H1 (cell line): ENCODE results near the gene NT5C. TPM values are rescaled to one million over a fixed set of nuclear protein-coding genes. Genes with fewer than 3 reads are reported as not detected.

ENCODE experiments used
- CTCF ChIA-PET: fragments of 300-600 bp; sonication (Branson Sonifier 250); formaldehyde crosslinking; loops from one replicate; lab custom pipeline; 2021; ENCODE audit not compliant: partially characterized antibody; lab: Charles Lee
- POLR2A ChIA-PET: fragments of 300-600 bp; sonication (Branson Sonifier 250); formaldehyde crosslinking; loops from one replicate; lab custom pipeline; 2021; ENCODE audit warnings: inconsistent platforms; ENCODE audit not compliant: partially characterized antibody; lab: Charles Lee
- DNase-seq, 2 experiments: peaks; one replicate each; pipeline versions ENCODE4 v3.0.0 to v3.0.0-alpha.2; 2010 to 2022; ENCODE audit warnings: low spot score in 2 of 2, low read depth in 1 of 2, mixed read lengths in 1 of 2
- FAIRE-seq: peaks from 2 replicates; lab custom pipeline; 2011; peaks lifted over from hg19 to GRCh38; lab: Jason Lieb, UNC
- H2AFZ ChIP-seq: 2 replicates; pipeline ENCODE4 v1.8.1; 2012; ENCODE audit warnings: low read length, inconsistent platforms
- H2AK5ac ChIP-seq: 2 replicates; pipeline ENCODE4 v1.6.1; 2013; ENCODE audit warnings: low read depth, low read length
- H2BK120ac ChIP-seq: replicated peaks from 2 replicates; pipeline ENCODE3; 2013; ENCODE audit warnings: low read depth, low read length, inconsistent platforms
- H2BK12ac ChIP-seq: 2 replicates; pipeline ENCODE4 v1.6.1; 2013; ENCODE audit warnings: low read depth, low read length
- H2BK15ac ChIP-seq: 2 replicates; pipeline ENCODE4 v1.6.1; 2013; ENCODE audit warnings: low read length
- H2BK20ac ChIP-seq: 2 replicates; pipeline ENCODE4 v1.6.1; 2013; ENCODE audit warnings: low read length
- H2BK5ac ChIP-seq: 2 replicates; pipeline ENCODE4 v1.6.1; 2013; ENCODE audit warnings: low read depth, low read length
- H3K14ac ChIP-seq: 2 replicates; pipeline ENCODE4 v1.6.1; 2013; ENCODE audit warnings: inconsistent platforms; ENCODE audit not compliant: insufficient read length
- H3K18ac ChIP-seq: 2 replicates; pipeline ENCODE4 v1.6.1; 2013; ENCODE audit warnings: low read length; ENCODE audit errors: extremely low read depth
- H3K23ac ChIP-seq: 2 replicates; pipeline ENCODE4 v1.6.1; 2013; ENCODE audit warnings: inconsistent platforms; ENCODE audit not compliant: insufficient read length
- H3K23me2 ChIP-seq: 2 replicates; pipeline ENCODE4 v1.6.1; 2013; ENCODE audit warnings: low read depth, low read length
- H3K27ac ChIP-seq: 2 replicates; pipeline ENCODE4 v1.6.1; 2011; ENCODE audit warnings: low read depth, low read length, inconsistent platforms
- H3K27me3 ChIP-seq, 4 experiments: replicated peaks in 1 of 4; 1 replicate in 1 of 4; 2 replicates in 3 of 4; pipeline versions ENCODE4 v1.6.1 to v1.8.1; 2011 to 2013; ENCODE audit warnings: low read length in 3 of 4, mild to moderate bottlenecking in 3 of 4, inconsistent platforms in 2 of 4, mixed read lengths in 2 of 4, moderate library complexity in 1 of 4; ENCODE audit not compliant: control insufficient read depth in 3 of 4, insufficient read depth in 3 of 4; ENCODE audit errors: extremely low read depth in 1 of 4
- H3K36me3 ChIP-seq, 4 experiments: 2 replicates each; pipeline versions ENCODE4 v1.6.1 to v1.8.1; 2011 to 2013; ENCODE audit warnings: mild to moderate bottlenecking in 4 of 4, low read length in 3 of 4, moderate library complexity in 2 of 4, control low read depth in 1 of 4, inconsistent platforms in 1 of 4; ENCODE audit not compliant: insufficient read depth in 4 of 4, control insufficient read depth in 2 of 4
- H3K4ac ChIP-seq: replicated peaks from 2 replicates; pipeline ENCODE3; 2013; ENCODE audit warnings: low read length, low read depth, mixed read lengths, inconsistent platforms; ENCODE audit not compliant: insufficient read length
- H3K4me1 ChIP-seq, 4 experiments: replicated peaks in 1 of 4; 1 replicate in 1 of 4; 2 replicates in 3 of 4; pipeline versions ENCODE4 v1.6.1 to v1.8.1; 2011 to 2013; ENCODE audit warnings: low read length in 3 of 4, inconsistent platforms in 2 of 4, mixed read lengths in 1 of 4; ENCODE audit not compliant: insufficient read depth in 4 of 4, control insufficient read depth in 3 of 4
- H3K4me2 ChIP-seq, 2 experiments: 2 replicates each; pipeline versions ENCODE4 v1.6.1 to v1.8.1; 2011 to 2013; ENCODE audit warnings: low read depth in 2 of 2, low read length in 2 of 2, control low read depth in 1 of 2, inconsistent platforms in 1 of 2, mild to moderate bottlenecking in 1 of 2; ENCODE audit not compliant: insufficient read depth in 1 of 2
- H3K4me3 ChIP-seq, 4 experiments: fragments of 200-600, 300-600 bp in 1 of 4; sonication (generic), shearing (Covaris generic), sonication (Bioruptor Twin) in 1 of 4; 2 replicates each; pipeline versions ENCODE4 v1.5.1 to v1.8.1; 2011 to 2016; ENCODE audit warnings: low read length in 4 of 4, low read depth in 3 of 4, control low read depth in 2 of 4, inconsistent platforms in 2 of 4, mild to moderate bottlenecking in 2 of 4, mixed read lengths in 1 of 4, moderate library complexity in 1 of 4; ENCODE audit not compliant: insufficient read depth in 2 of 4; ENCODE audit errors: extremely low read depth in 1 of 4
- H3K56ac ChIP-seq: replicated peaks from 2 replicates; pipeline ENCODE3; 2013; ENCODE audit warnings: low read depth, mild to moderate bottlenecking, mixed read lengths, low read length, inconsistent platforms; ENCODE audit not compliant: insufficient read length
- H3K79me1 ChIP-seq: 2 replicates; pipeline ENCODE4 v1.6.1; 2013; ENCODE audit warnings: low read depth, low read length, control low read depth
- H3K79me2 ChIP-seq, 2 experiments: 2 replicates each; pipeline versions ENCODE4 v1.6.1 to v1.8.1; 2012 to 2013; ENCODE audit warnings: low read length in 2 of 2, mild to moderate bottlenecking in 2 of 2, inconsistent platforms in 1 of 2; ENCODE audit not compliant: insufficient read depth in 2 of 2, control insufficient read depth in 1 of 2
- H3K9ac ChIP-seq, 4 experiments: replicated peaks in 1 of 4; 1 replicate in 1 of 4; 2 replicates in 3 of 4; pipeline versions ENCODE4 v1.6.1 to v1.8.1; 2011 to 2013; ENCODE audit warnings: low read depth in 3 of 4, low read length in 3 of 4, control low read depth in 2 of 4, mild to moderate bottlenecking in 2 of 4, moderate library complexity in 2 of 4, inconsistent platforms in 1 of 4; ENCODE audit errors: extremely low read depth in 1 of 4
- H3K9me3 ChIP-seq, 2 experiments: 2 replicates each; pipeline versions ENCODE4 v1.6.1 to v1.8.1; 2012 to 2013; ENCODE audit warnings: mild to moderate bottlenecking in 2 of 2, moderate library complexity in 2 of 2, control low read depth in 1 of 2, inconsistent platforms in 1 of 2, low read depth in 1 of 2, low read length in 1 of 2, mixed read lengths in 1 of 2; ENCODE audit not compliant: insufficient read depth in 2 of 2
- H4K20me1 ChIP-seq, 2 experiments: replicated peaks in 1 of 2; 2 replicates each; pipeline versions ENCODE3 to v1.8.1; 2011 to 2013; ENCODE audit warnings: inconsistent platforms in 2 of 2, low read length in 2 of 2, mild to moderate bottlenecking in 1 of 2; ENCODE audit not compliant: insufficient read depth in 2 of 2, control insufficient read depth in 1 of 2
- H4K5ac ChIP-seq: 2 replicates; pipeline ENCODE4 v1.6.1; 2013; ENCODE audit warnings: low read length, low read depth, mixed read lengths, inconsistent platforms; ENCODE audit not compliant: insufficient read length
- H4K8ac ChIP-seq: 2 replicates; pipeline ENCODE4 v1.8.0; 2013; ENCODE audit warnings: mild to moderate bottlenecking, moderate library complexity, low read length, inconsistent platforms; ENCODE audit not compliant: insufficient read depth; ENCODE audit errors: extremely low read depth
- H4K91ac ChIP-seq: replicated peaks from 2 replicates; pipeline ENCODE3; 2013; ENCODE audit warnings: low read length, mixed read lengths, inconsistent platforms; ENCODE audit not compliant: insufficient read length
- BRCA1 ChIP-seq: IDR thresholded peaks from 2 replicates; pipeline ENCODE4 v1.6.1; 2012; ENCODE audit warnings: low read depth, low read length, improper control_type of control experiment
- CHD2 ChIP-seq: IDR thresholded peaks from 2 replicates; pipeline ENCODE4 v1.6.1; 2012; ENCODE audit warnings: low read length, improper control_type of control experiment
- E2F6 ChIP-seq: IDR thresholded peaks from 2 replicates; pipeline ENCODE4 v1.6.1; 2012; ENCODE audit warnings: inconsistent platforms
- EGR1 ChIP-seq: IDR thresholded peaks from 2 replicates; pipeline ENCODE4 v1.6.1; 2011; ENCODE audit warnings: low read depth, low read length, borderline replicate concordance
- GABPA ChIP-seq: IDR thresholded peaks from 2 replicates; pipeline ENCODE4 v1.6.1; 2011; ENCODE audit warnings: mild to moderate bottlenecking, low read length, moderate library complexity, borderline replicate concordance; ENCODE audit not compliant: insufficient read depth
- POU5F1 ChIP-seq: IDR thresholded peaks from 2 replicates; pipeline ENCODE4 v1.6.1; 2011; ENCODE audit warnings: low read depth, mild to moderate bottlenecking, low read length, moderate library complexity
- RFX5 ChIP-seq: IDR thresholded peaks from 2 replicates; pipeline ENCODE4 v1.6.1; 2011; ENCODE audit warnings: low read depth, low read length, improper control_type of control experiment, borderline replicate concordance
- RNF2 ChIP-seq: fragments of 200-900, 300-1000 bp; sonication (generic); IDR thresholded peaks from 2 replicates; pipeline ENCODE4 v1.7.1; 2016; ENCODE audit warnings: borderline replicate concordance, low read depth, mild to moderate bottlenecking, antibody characterized with exemption, low read length; ENCODE audit not compliant: poor library complexity, severe bottlenecking; ENCODE audit errors: missing control alignments
- SAP30 ChIP-seq: fragments of 300-600 bp; sonication (generic); IDR thresholded peaks from 2 replicates; pipeline ENCODE4 v1.7.1; 2012; ENCODE audit warnings: low read length, moderate library complexity, mild to moderate bottlenecking, inconsistent platforms; ENCODE audit not compliant: insufficient read depth, insufficient replicate concordance
- SUZ12 ChIP-seq: fragments of 200-600 bp; sonication (generic); IDR thresholded peaks from 2 replicates; pipeline ENCODE4 v1.6.1; 2012; ENCODE audit warnings: mild to moderate bottlenecking, inconsistent platforms, low read length, moderate library complexity, mixed read lengths
- TAF1 ChIP-seq: IDR thresholded peaks from 2 replicates; pipeline ENCODE4 v1.6.1; 2011; ENCODE audit warnings: mild to moderate bottlenecking, low read depth, low read length
- WGBS, 2 experiments: shearing (Covaris generic) in 1 of 2; methylation state at CpG; one replicate each; pipeline versions ENCODE4 v1.1.6 to v1.1.7; 2013 to 2015; ENCODE audit warnings: low lambda C conversion rate in 2 of 2, mixed read lengths in 2 of 2, inconsistent platforms in 1 of 2, low coverage in 1 of 2, missing lambda C conversion rate in 1 of 2; ENCODE audit not compliant: insufficient replicate concordance in 2 of 2, insufficient coverage in 1 of 2, insufficient read length in 1 of 2; ENCODE audit errors: extremely low coverage in 1 of 2, missing lambda C conversion rate in 1 of 2; 5-methylcytosine and 5-hydroxymethylcytosine counted together
- polyA plus RNA-seq, 7 experiments: library from polyadenylated mRNA; depleted of rRNA in 3 of 7; stranded (reverse) in 5 of 7; unstranded in 2 of 7; fragments of >200 nt in 5 of 7; fragments of 200-250 nt in 2 of 7; gene quantifications; 1 replicate in 5 of 7; 2 replicates in 1 of 7; 4 replicates in 1 of 7; pipeline versions ENCODE4 v1.2.1 to v1.2.3, GENCODE V29; 2011 to 2013; ENCODE audit warnings: missing spikeins in 2 of 7, mixed read lengths in 2 of 7
- total RNA-seq: library from RNA; stranded (reverse); fragmentation: NEBNext Ultra II Directional; extraction: Animal tissue kit (Norgen Biotek cat#: 25700); gene quantifications from 2 replicates; pipeline ENCODE4 v1.2.1, GENCODE V29; 2021

Gene NT5C
- total and polyA plus RNA-seq, 2 of the 8 experiments (the other 6 are each of a cell fraction or from before 2014, with no cell fraction given): 52.1 to 66.4 TPM

DNA sequence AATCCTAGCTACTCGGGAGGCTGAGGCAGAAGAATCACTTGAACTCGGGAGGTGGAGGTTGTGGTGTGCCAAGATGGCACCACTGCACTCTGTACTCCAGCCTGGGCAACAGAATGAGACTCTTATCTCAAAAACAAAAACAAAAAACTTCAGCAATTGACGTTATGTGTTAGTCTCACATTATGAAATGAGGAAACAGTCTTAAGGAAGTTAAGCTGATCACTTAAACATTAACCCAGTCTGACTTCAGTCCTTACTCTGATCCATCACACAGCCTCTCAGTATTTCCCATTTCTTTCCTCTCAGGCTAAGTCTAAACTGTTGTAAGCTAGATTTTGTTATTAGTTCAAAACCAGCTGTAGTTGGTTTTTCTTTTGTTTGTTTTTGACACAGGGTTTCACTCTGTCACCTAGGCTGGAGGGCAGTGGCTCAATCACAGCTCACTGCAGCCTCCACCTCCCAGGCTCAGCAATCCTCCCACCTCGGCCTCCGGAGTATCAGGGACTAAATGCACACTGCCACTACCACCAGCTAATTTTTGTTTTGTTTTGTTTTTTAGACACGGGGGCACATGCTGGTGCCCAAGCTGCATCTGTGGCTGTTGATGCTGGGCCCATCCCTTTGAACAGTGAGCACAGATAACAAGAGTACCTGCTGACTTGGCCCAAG is 16.5 kb upstream of the NT5C start:
- no peak for FAIRE-seq
- H4K91ac ChIP-seq: no peak overlapping the region
- TF ChIP-seq EGR1 (no peak), TAF1 (no peak), CHD2 (no peak), SAP30 (no peak), RNF2 (no peak), GABPA (no peak), SUZ12 (no peak), POU5F1 (no peak), BRCA1 (no peak), RFX5 (no peak), E2F6 (no peak)

More for the DNA sequence above, 16.5 kb upstream of the NT5C start:
- no peak overlapping the region for H2BK20ac ChIP-seq
- peaks cover 3% of the 10 kb centered on the region for H3K23me2 ChIP-seq
- no peak overlapping the region for H3K4me3 ChIP-seq
- H2BK15ac ChIP-seq: no peak overlapping the region
- peaks cover 0 to 2% (median 1%) of the 10 kb centered on the region in 4 experiments; a peak in 2 of 7 replicates for H3K4me1 ChIP-seq
- no peaks in the 10 kb centered on the region for H3K9me3 ChIP-seq
- WGBS, 2 experiments: 92% methylated on average over 6 of the region's 6 CpGs; no CpG with 5 or more reads in 1 of the 2 experiments
- no peak overlapping the region for H3K56ac ChIP-seq
- no peak overlapping the region for H3K18ac ChIP-seq
- POLR2A ChIA-PET: interaction anchor here (0.6 to 3.2 kb wide), 10 partner anchors 9 to 34 kb away, joined by 3 to 27 read pairs (median 5); partner anchors contain the start of gene NT5C
- no peak overlapping the region for H3K27ac ChIP-seq
- H4K5ac ChIP-seq: no peak overlapping the region
- no peak overlapping the region for H2BK12ac ChIP-seq
- DNase-seq: no peak
- H3K27me3 ChIP-seq: no peaks in the 10 kb centered on the region
- peaks cover 35 to 59% (median 50%) of the 10 kb centered on the region in 4 experiments for H3K36me3 ChIP-seq
- H2AFZ ChIP-seq: no peak overlapping the region
- H3K23ac ChIP-seq: no peak overlapping the region
- peaks cover 2% of the 10 kb centered on the region; the same call in 1 of the 2 replicates for H3K79me1 ChIP-seq
- H3K4ac ChIP-seq: no peak overlapping the region
- peaks cover 3 to 12% of the 10 kb centered on the region in 2 experiments for H4K20me1 ChIP-seq
- H2AK5ac ChIP-seq: no peak overlapping the region
- no peak overlapping the region for H3K14ac ChIP-seq
- peaks cover 22 to 66% of the 10 kb centered on the region in 2 experiments for H3K79me2 ChIP-seq
- H4K8ac ChIP-seq: no peak overlapping the region
- H2BK5ac ChIP-seq: no peak overlapping the region
- CTCF ChIA-PET: interaction anchor here (0.7 to 5.1 kb wide), 10 partner anchors 17 to 91 kb away, joined by 3 to 26 read pairs (median 5); partner anchors contain the start of genes NT5C and NUP85
- no peak overlapping the region for H2BK120ac ChIP-seq
- no peak overlapping the region for H3K9ac ChIP-seq
- no peak overlapping the region for H3K4me2 ChIP-seq
